HepG2 (cell line): ENCODE measurements around the gene MFAP1. TPM values are rescaled to one million over a fixed set of nuclear protein-coding genes. Genes with fewer than 3 reads are reported as not detected.
"Not testable (repeated sequence)": the region's sequence is repeated elsewhere in the genome, so short reads cannot be mapped to it uniquely, and the experiment has no call there.

ENCODE experiments used
- ATAC-seq: fragments of 200-7000 bp; cut with Tn5 transposase; 3 replicates; pipeline ENCODE4 v1.9.1; 2020; ENCODE audit warnings: mild to moderate bottlenecking, moderate library complexity
- BruUV-seq: library from RNA; stranded (reverse); fragments of 400-500 nt; replicated peaks from 2 replicates; lab custom pipeline; 2021; lab: Mats Ljungman, UMichigan
- CTCF ChIA-PET: fragments of 300-600 bp; formaldehyde crosslinking; extraction: SDS; loops from one replicate; lab custom pipeline; 2021; ENCODE audit warnings: low total read pairs, inconsistent platforms, low intra/inter-chr PET ratio; lab: Yijun Ruan, JAX
- POLR2A ChIA-PET: fragments of 350-600 bp; sonication (Branson Sonifier 250); formaldehyde crosslinking; loops from one replicate; lab custom pipeline; 2020; ENCODE audit warnings: antibody characterized with exemption, inconsistent platforms; lab: Yijun Ruan, JAX
- DNase-seq: peaks from one replicate; pipeline ENCODE4 v3.0.0-alpha.2; 2015; ENCODE audit warnings: low spot score
- FAIRE-seq: peaks from 3 replicates; lab custom pipeline; 2011; peaks lifted over from hg19 to GRCh38; lab: Jason Lieb, UNC
- H2AFZ ChIP-seq: one replicate; pipeline ENCODE4 v1.6.1; 2011; ENCODE audit warnings: low read length, inconsistent platforms
- H3K27ac ChIP-seq: fragments of 300-600 bp; 3 replicates; pipeline ENCODE4 v1.8.0; 2011; ENCODE audit warnings: mixed run types, mild to moderate bottlenecking, mixed read lengths, low read length, inconsistent platforms; ENCODE audit not compliant: insufficient read depth; ENCODE audit errors: extremely low read length
- H3K27me3 ChIP-seq, 2 experiments: fragments of 200-600 bp in 1 of 2; 2 replicates in 1 of 2; 3 replicates in 1 of 2; pipeline versions ENCODE4 v1.6.0 to v1.8.0; 2011; ENCODE audit warnings: low read length in 2 of 2, mild to moderate bottlenecking in 2 of 2, moderate library complexity in 2 of 2, inconsistent platforms in 1 of 2; ENCODE audit not compliant: insufficient read depth in 2 of 2, control insufficient read depth in 1 of 2
- H3K36me3 ChIP-seq, 2 experiments: fragments of 200-600 bp in 1 of 2; replicated peaks in 1 of 2; 2 replicates in 1 of 2; 3 replicates in 1 of 2; pipeline versions ENCODE4 v1.5.1 to v1.8.0; 2011; ENCODE audit warnings: low read length in 2 of 2, inconsistent platforms in 1 of 2; ENCODE audit not compliant: insufficient read depth in 2 of 2, control insufficient read depth in 1 of 2
- H3K4me1 ChIP-seq: 2 replicates; pipeline ENCODE4 v1.5.1; 2012; ENCODE audit warnings: low read length, inconsistent platforms; ENCODE audit not compliant: insufficient read depth
- H3K4me2 ChIP-seq: 2 replicates; pipeline ENCODE4 v1.6.0; 2011; ENCODE audit warnings: low read depth, low read length, inconsistent platforms
- H3K4me3 ChIP-seq, 3 experiments: fragments of 200-600 bp in 1 of 3; sonication (generic), shearing (Covaris generic) in 1 of 3; replicated peaks in 1 of 3; 2 replicates each; pipeline ENCODE4 v1.5.1; 2011 to 2016; ENCODE audit warnings: low read length in 3 of 3, inconsistent platforms in 2 of 3, low read depth in 2 of 3, mild to moderate bottlenecking in 2 of 3, control low read depth in 1 of 3, mixed read lengths in 1 of 3; ENCODE audit not compliant: insufficient read depth in 1 of 3
- H3K79me2 ChIP-seq: one replicate; pipeline ENCODE4 v1.6.1; 2011; ENCODE audit warnings: low read length, inconsistent platforms; ENCODE audit not compliant: insufficient read depth
- H3K9ac ChIP-seq: 2 replicates; pipeline ENCODE4 v1.6.0; 2011; ENCODE audit warnings: mild to moderate bottlenecking, low read depth, low read length, inconsistent platforms; ENCODE audit not compliant: insufficient read depth
- H3K9me3 ChIP-seq: 2 replicates; pipeline ENCODE4 v1.5.1; 2012; ENCODE audit warnings: mild to moderate bottlenecking, low read length
- H4K20me1 ChIP-seq: 2 replicates; pipeline ENCODE4 v1.6.0; 2011; ENCODE audit warnings: inconsistent platforms, mild to moderate bottlenecking, low read length, moderate library complexity; ENCODE audit not compliant: insufficient read depth
- DNMT3B ChIP-seq: conservative IDR thresholded peaks from 2 replicates; pipeline ENCODE4 v1.6.1; 2016; ENCODE audit warnings: missing biosample characterization, control low read depth
- FOXC1 ChIP-seq: sonication (generic); formaldehyde crosslinking; IDR thresholded peaks from 2 replicates; pipeline ENCODE4 v1.8.0; 2022; ENCODE audit warnings: mild to moderate bottlenecking, missing genetic modification reagents, borderline replicate concordance
- FOXK2 ChIP-seq: fragments of 450-650 bp; IDR thresholded peaks from 2 replicates; pipeline ENCODE4 v1.6.1; 2016
- NFE2L2 ChIP-seq: fragments of 150-350 bp; IDR thresholded peaks from 2 replicates; pipeline ENCODE4 v1.6.1; 2014; ENCODE audit warnings: low read length
- SRSF4 ChIP-seq: fragments of 200-400 bp; formaldehyde crosslinking; IDR thresholded peaks from one replicate; pipeline ENCODE4 v1.6.1; 2018; ENCODE audit warnings: mild to moderate bottlenecking, low read depth, low read length, moderate library complexity; ENCODE audit not compliant: poor library complexity, severe bottlenecking
- TP53 ChIP-seq: sonication (generic); formaldehyde crosslinking; conservative IDR thresholded peaks from 2 replicates; pipeline ENCODE4 v1.4.0; 2020; ENCODE audit warnings: missing genetic modification reagents
- ZFP36L2 ChIP-seq: sonication (generic); formaldehyde crosslinking; IDR thresholded peaks from 2 replicates; pipeline ENCODE4 v1.4.0; 2020; ENCODE audit warnings: missing genetic modification reagents
- ZNF232 ChIP-seq: sonication (generic); formaldehyde crosslinking; IDR thresholded peaks from 2 replicates; pipeline ENCODE4 v1.4.0; 2020; ENCODE audit warnings: missing genetic modification reagents, borderline replicate concordance
- ZNF383 ChIP-seq: sonication (generic); formaldehyde crosslinking; IDR thresholded peaks from 2 replicates; pipeline ENCODE4 v1.4.0; 2020; ENCODE audit warnings: missing genetic modification reagents, mild to moderate bottlenecking, borderline replicate concordance
- ZNF672 ChIP-seq: sonication (generic); formaldehyde crosslinking; IDR thresholded peaks from 2 replicates; pipeline ENCODE4 v1.8.1; 2022; ENCODE audit warnings: missing genetic modification reagents
- WGBS: methylation state at CpG from one replicate; pipeline ENCODE4 v1.1.6; 2017; ENCODE audit warnings: low lambda C conversion rate; 5-methylcytosine and 5-hydroxymethylcytosine counted together
- in situ Hi-C: cut with HindIII; loops from 2 replicates; pipeline ENCODE4 v1.10.0; 2017; ENCODE audit warnings: low pct_unique_long_range_greater_than_20kb; ENCODE audit not compliant: extremely low pct_ligation_motif_present
- intact Hi-C: fragments of 100-400 bp; cut with micrococcal nuclease; formaldehyde crosslinking; loops from one replicate; pipeline ENCODE4 v1.10.0; 2022; ENCODE audit not compliant: unreplicated experiment
- polyA plus RNA-seq, 8 experiments: library from polyadenylated mRNA; depleted of rRNA in 3 of 8; stranded (reverse) in 7 of 8; unstranded in 1 of 8; fragments of >200 nt; fragmentation: Illumina TruSeq in 4 of 8; extraction: Trizol in 4 of 8; gene quantifications; 2 replicates each; pipeline versions ENCODE4 v1.2.1 to v1.2.3, GENCODE V29; 2011 to 2016; ENCODE audit warnings: low read depth in 4 of 8, missing spikeins in 1 of 8, mixed read lengths in 1 of 8; ENCODE audit not compliant: insufficient read depth in 1 of 8
- total RNA-seq, 5 experiments: library from RNA; depleted of rRNA; stranded (reverse); fragments of >200 nt; fragmentation: Illumina TruSeq; extraction: Trizol; gene quantifications; 2 replicates each; pipeline ENCODE4 v1.2.3, GENCODE V29; 2016; ENCODE audit warnings: low read depth in 1 of 5
- TF ChIP-seq, protein P1 (sequence below): IDR thresholded peaks from 2 replicates; pipeline ENCODE4 v1.6.1; 2016; ENCODE audit warnings: low read depth, missing genetic modification reagents, missing compliant biosample characterization

MFAP1 gene
- total and polyA plus RNA-seq, 2 of the 13 experiments (the other 11 are each of a cell fraction or from before 2014, with no cell fraction given): 11.8 to 39.5 TPM

DNA sequence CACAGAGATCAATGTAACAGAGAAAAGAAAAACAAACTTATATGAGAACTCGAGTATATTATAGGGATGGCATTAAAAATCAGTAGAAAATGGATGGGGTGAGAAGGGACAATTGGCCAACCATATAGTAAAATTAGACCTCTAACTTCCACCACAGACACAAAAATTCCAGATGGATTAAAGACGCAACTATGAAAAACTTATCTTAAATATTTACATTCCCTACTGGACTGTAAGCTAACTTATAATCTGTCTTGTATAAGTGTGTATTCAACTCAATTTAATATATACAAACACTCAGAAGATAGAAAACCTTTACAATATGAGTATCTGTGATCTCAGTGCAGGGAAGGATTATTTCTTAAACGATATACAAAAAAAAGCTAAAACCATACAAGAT, 3.0 kb downstream of the MFAP1 start:
- FAIRE-seq (no peak), DNase-seq (no peak), ATAC-seq (no peak)
- peak overlapping the region; percentile 42; the same call in 1 of the 2 replicates for H3K4me2 ChIP-seq
- H3K9ac ChIP-seq: no peak overlapping the region
- peaks cover 0 to 11% of the 10 kb centered on the region in 2 experiments; a peak in 2 of 5 replicates for H3K36me3 ChIP-seq
- H3K9me3 ChIP-seq: no peaks in the 10 kb centered on the region
- no peak overlapping the region for H2AFZ ChIP-seq
- H3K27ac ChIP-seq: no peak overlapping the region
- intact Hi-C loops: no loop called here
- peaks cover 47% of the 10 kb centered on the region for H3K4me1 ChIP-seq
- H3K4me3 ChIP-seq: no peak overlapping the region
- CTCF ChIA-PET: no interaction called here
- H3K79me2 ChIP-seq: peaks cover 54% of the 10 kb centered on the region
- no peaks in the 10 kb centered on the region for H4K20me1 ChIP-seq
- POLR2A ChIA-PET: interaction anchor here (4.2 kb wide), 1 partner anchor 20 kb away, joined by 30 read pairs; the partner anchor contains the start of genes HYPK and SERINC4
- no peaks in the 10 kb centered on the region; a peak in 1 of 5 replicates for H3K27me3 ChIP-seq
- in situ Hi-C loops: no loop called here
- WGBS: 73% methylated on average over 3 of the region's 3 CpGs
- BruUV-seq: no TSS peak
- no peak for TF ChIP-seq NFE2L2
- TF ChIP-seq, protein P1, sequence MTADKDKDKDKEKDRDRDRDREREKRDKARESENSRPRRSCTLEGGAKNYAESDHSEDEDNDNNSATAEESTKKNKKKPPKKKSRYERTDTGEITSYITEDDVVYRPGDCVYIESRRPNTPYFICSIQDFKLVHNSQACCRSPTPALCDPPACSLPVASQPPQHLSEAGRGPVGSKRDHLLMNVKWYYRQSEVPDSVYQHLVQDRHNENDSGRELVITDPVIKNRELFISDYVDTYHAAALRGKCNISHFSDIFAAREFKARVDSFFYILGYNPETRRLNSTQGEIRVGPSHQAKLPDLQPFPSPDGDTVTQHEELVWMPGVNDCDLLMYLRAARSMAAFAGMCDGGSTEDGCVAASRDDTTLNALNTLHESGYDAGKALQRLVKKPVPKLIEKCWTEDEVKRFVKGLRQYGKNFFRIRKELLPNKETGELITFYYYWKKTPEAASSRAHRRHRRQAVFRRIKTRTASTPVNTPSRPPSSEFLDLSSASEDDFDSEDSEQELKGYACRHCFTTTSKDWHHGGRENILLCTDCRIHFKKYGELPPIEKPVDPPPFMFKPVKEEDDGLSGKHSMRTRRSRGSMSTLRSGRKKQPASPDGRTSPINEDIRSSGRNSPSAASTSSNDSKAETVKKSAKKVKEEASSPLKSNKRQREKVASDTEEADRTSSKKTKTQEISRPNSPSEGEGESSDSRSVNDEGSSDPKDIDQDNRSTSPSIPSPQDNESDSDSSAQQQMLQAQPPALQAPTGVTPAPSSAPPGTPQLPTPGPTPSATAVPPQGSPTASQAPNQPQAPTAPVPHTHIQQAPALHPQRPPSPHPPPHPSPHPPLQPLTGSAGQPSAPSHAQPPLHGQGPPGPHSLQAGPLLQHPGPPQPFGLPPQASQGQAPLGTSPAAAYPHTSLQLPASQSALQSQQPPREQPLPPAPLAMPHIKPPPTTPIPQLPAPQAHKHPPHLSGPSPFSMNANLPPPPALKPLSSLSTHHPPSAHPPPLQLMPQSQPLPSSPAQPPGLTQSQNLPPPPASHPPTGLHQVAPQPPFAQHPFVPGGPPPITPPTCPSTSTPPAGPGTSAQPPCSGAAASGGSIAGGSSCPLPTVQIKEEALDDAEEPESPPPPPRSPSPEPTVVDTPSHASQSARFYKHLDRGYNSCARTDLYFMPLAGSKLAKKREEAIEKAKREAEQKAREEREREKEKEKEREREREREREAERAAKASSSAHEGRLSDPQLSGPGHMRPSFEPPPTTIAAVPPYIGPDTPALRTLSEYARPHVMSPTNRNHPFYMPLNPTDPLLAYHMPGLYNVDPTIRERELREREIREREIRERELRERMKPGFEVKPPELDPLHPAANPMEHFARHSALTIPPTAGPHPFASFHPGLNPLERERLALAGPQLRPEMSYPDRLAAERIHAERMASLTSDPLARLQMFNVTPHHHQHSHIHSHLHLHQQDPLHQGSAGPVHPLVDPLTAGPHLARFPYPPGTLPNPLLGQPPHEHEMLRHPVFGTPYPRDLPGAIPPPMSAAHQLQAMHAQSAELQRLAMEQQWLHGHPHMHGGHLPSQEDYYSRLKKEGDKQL (CRISPR knock-in tag): no peak
- no peak for TF ChIP-seq FOXC1 (CRISPR knock-in tag)
- no peak for TF ChIP-seq TP53 (CRISPR knock-in tag)
- no peak for TF ChIP-seq ZNF232 (CRISPR knock-in tag)
- TF ChIP-seq ZFP36L2 (CRISPR knock-in tag): no peak
- no peak for TF ChIP-seq DNMT3B
- TF ChIP-seq SRSF4: no peak
- no peak for TF ChIP-seq ZNF383
- TF ChIP-seq ZNF672: no peak
- no peak for TF ChIP-seq FOXK2

DNA sequence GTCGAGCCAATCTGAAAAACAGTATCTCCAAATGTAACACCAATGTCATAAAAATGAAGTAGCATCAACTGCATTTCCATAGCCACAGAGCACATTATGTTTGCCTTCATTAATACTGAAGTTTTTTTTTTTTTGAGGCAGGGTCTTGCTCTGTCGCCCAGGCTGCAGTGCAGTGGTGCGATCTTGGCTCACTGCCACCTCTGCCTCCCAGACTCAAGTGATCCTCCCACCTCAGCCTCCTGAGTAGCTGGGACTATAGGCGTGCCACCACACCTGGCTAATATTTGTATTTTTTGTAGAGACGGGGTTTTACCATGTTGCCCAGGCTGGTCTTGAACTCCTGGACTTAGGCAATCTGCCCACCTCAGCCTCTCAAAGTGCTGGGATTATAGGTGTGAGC, 9.4 kb downstream of the MFAP1 start:
- DNase-seq, CTCF ChIA-PET, in situ Hi-C loops, POLR2A ChIA-PET, H3K9me3 ChIP-seq, H3K4me1 ChIP-seq, FAIRE-seq, H3K27ac ChIP-seq, BruUV-seq, H3K27me3 ChIP-seq, H3K4me3 ChIP-seq, H3K4me2 ChIP-seq, intact Hi-C loops, H4K20me1 ChIP-seq, ATAC-seq, H3K9ac ChIP-seq, H2AFZ ChIP-seq: not testable (repeated sequence)
- peaks cover 14% of the 10 kb centered on the region for H3K79me2 ChIP-seq
- peaks cover 20 to 64% of the 10 kb centered on the region in 2 experiments for H3K36me3 ChIP-seq
- WGBS: 95% methylated on average over 5 of the region's 5 CpGs
